HUES6 (cell line): ENCODE data around the gene SEMA6C.

Experiments used
- H3K27ac ChIP-seq: 2 replicates; pipeline ENCODE4 v1.7.0; 2013; ENCODE audit warnings: low read depth, mild to moderate bottlenecking, low read length, inconsistent platforms
- H3K27me3 ChIP-seq: 2 replicates; pipeline ENCODE4 v1.6.1; 2013; ENCODE audit warnings: low read length; ENCODE audit not compliant: control insufficient read depth, insufficient read depth
- H3K36me3 ChIP-seq: 2 replicates; pipeline ENCODE4 v1.6.1; 2013; ENCODE audit warnings: low read length; ENCODE audit not compliant: control insufficient read depth, insufficient read depth
- H3K4me1 ChIP-seq: 2 replicates; pipeline ENCODE4 v1.6.1; 2013; ENCODE audit warnings: low read length; ENCODE audit not compliant: control insufficient read depth, insufficient read depth
- H3K4me3 ChIP-seq: 2 replicates; pipeline ENCODE4 v1.5.1; 2013; ENCODE audit warnings: low read depth, low read length
- H3K9ac ChIP-seq: one replicate; pipeline ENCODE4 v1.6.1; 2013; ENCODE audit warnings: mild to moderate bottlenecking, low read length
- H3K9me3 ChIP-seq: 2 replicates; pipeline ENCODE4 v1.6.1; 2013; ENCODE audit warnings: low read depth, low read length; ENCODE audit not compliant: control insufficient read depth, insufficient read depth

SEMA6C gene

GRCh38 chr1:151142411-151143056 is 3.9 kb downstream of the SEMA6C start:
- Histone ChIP-seq H3K9ac (no peak overlapping the region), H3K9me3 (no peaks in the 10 kb centered on the region), H3K4me3 (no peak overlapping the region), H3K36me3 (peaks cover 7% of the 10 kb centered on the region; the same call in 1 of the 2 replicates), H3K27ac (no peak overlapping the region), H3K27me3 (peaks cover 21% of the 10 kb centered on the region), H3K4me1 (peaks cover 36% of the 10 kb centered on the region)

GRCh38 chr1:151137789-151138188 is 8.6 kb downstream of the SEMA6C start:
- Histone ChIP-seq H3K4me3 (no peak overlapping the region), H3K4me1 (peaks cover 8% of the 10 kb centered on the region), H3K9ac (no peak overlapping the region), H3K9me3 (no peaks in the 10 kb centered on the region), H3K27me3 (peaks cover 9% of the 10 kb centered on the region; the same call in 1 of the 2 replicates), H3K27ac (no peak overlapping the region), H3K36me3 (peaks cover 32% of the 10 kb centered on the region)

- Histone ChIP-seq H3K9ac (no peak overlapping the region), H3K36me3 (peaks cover 32% of the 10 kb centered on the region), H3K27ac (no peak overlapping the region), H3K4me3 (no peak overlapping the region), H3K9me3 (no peaks in the 10 kb centered on the region), H3K27me3 (peaks cover 18% of the 10 kb centered on the region; the same call in 1 of the 2 replicates), H3K4me1 (peaks cover 15% of the 10 kb centered on the region; the same call in 1 of the 2 replicates)
These were observed 10.7 kb downstream of the SEMA6C start for GRCh38 chr1:151135433-151136385.

- peaks cover 18% of the 10 kb centered on the region; the same call in 1 of the 2 replicates for H3K27me3 ChIP-seq
These were observed 11.4 kb downstream of the SEMA6C start for GRCh38 chr1:151134991-151135390.

GRCh38 chr1:151134396-151134795 is 12.0 kb downstream of the SEMA6C start:
- H3K9ac ChIP-seq = no peak overlapping the region
- H3K9me3 ChIP-seq = no peaks in the 10 kb centered on the region
- peaks cover 29% of the 10 kb centered on the region for H3K36me3 ChIP-seq
- no peak overlapping the region for H3K27ac ChIP-seq
- no peak overlapping the region for H3K4me3 ChIP-seq
- H3K27me3 ChIP-seq = peaks cover 18% of the 10 kb centered on the region; the same call in 1 of the 2 replicates
- peaks cover 16% of the 10 kb centered on the region; the same call in 1 of the 2 replicates for H3K4me1 ChIP-seq

More at GRCh38 chr1:151134991-151135390, 11.4 kb downstream of the SEMA6C start:
- H3K9me3 ChIP-seq = no peaks in the 10 kb centered on the region
- peaks cover 16% of the 10 kb centered on the region; the same call in 1 of the 2 replicates for H3K4me1 ChIP-seq
- H3K27ac ChIP-seq = no peak overlapping the region
- H3K9ac ChIP-seq = no peak overlapping the region
- no peak overlapping the region for H3K4me3 ChIP-seq
- H3K36me3 ChIP-seq = peaks cover 32% of the 10 kb centered on the region

- Histone ChIP-seq H3K36me3 (peaks cover 26% of the 10 kb centered on the region), H3K4me3 (peak overlapping the region; percentile 56), H3K9ac (no peak overlapping the region)
These were observed 13.2 kb downstream of the SEMA6C start for GRCh38 chr1:151133018-151133806.

GRCh38 chr1:151132335-151133017 is 14.0 kb downstream of the SEMA6C start:
- Histone ChIP-seq H3K27me3 (peaks cover 18% of the 10 kb centered on the region; the same call in 1 of the 2 replicates), H3K9ac (no peak overlapping the region), H3K9me3 (no peaks in the 10 kb centered on the region), H3K36me3 (peaks cover 26% of the 10 kb centered on the region), H3K27ac (no peak overlapping the region; the same call in 1 of the 2 replicates), H3K4me3 (peak overlapping the region; percentile 56), H3K4me1 (peaks cover 16% of the 10 kb centered on the region; the same call in 1 of the 2 replicates)

More at GRCh38 chr1:151133018-151133806, 13.2 kb downstream of the SEMA6C start:
- H3K27ac ChIP-seq = no peak overlapping the region
- H3K4me1 ChIP-seq = peaks cover 16% of the 10 kb centered on the region; the same call in 1 of the 2 replicates
- H3K27me3 ChIP-seq = peaks cover 18% of the 10 kb centered on the region; the same call in 1 of the 2 replicates
- no peaks in the 10 kb centered on the region for H3K9me3 ChIP-seq

GRCh38 chr1:151131701-151132334 is 14.6 kb downstream of the SEMA6C start:
- H3K9me3 ChIP-seq = no peaks in the 10 kb centered on the region
- peaks cover 26% of the 10 kb centered on the region for H3K36me3 ChIP-seq
- H3K9ac ChIP-seq = peak overlapping the region; percentile 1
- peak overlapping the region; percentile 52 for H3K4me3 ChIP-seq
- no peak overlapping the region; the same call in 1 of the 2 replicates for H3K27ac ChIP-seq
- peaks cover 16% of the 10 kb centered on the region; the same call in 1 of the 2 replicates for H3K4me1 ChIP-seq
- peaks cover 18% of the 10 kb centered on the region; the same call in 1 of the 2 replicates for H3K27me3 ChIP-seq

- H3K4me3 ChIP-seq = peak overlapping the region; percentile 52
- H3K27ac ChIP-seq = no peak overlapping the region
- H3K4me1 ChIP-seq = peaks cover 16% of the 10 kb centered on the region; the same call in 1 of the 2 replicates
- H3K36me3 ChIP-seq = peaks cover 19% of the 10 kb centered on the region
- peak overlapping the region; percentile 5 for H3K9ac ChIP-seq
- no peaks in the 10 kb centered on the region for H3K9me3 ChIP-seq
- H3K27me3 ChIP-seq = peaks cover 18% of the 10 kb centered on the region; the same call in 1 of the 2 replicates
These were observed 15.3 kb downstream of the SEMA6C start for GRCh38 chr1:151130987-151131586.
